ENCODE data around the gene FBXW7.

DNA sequence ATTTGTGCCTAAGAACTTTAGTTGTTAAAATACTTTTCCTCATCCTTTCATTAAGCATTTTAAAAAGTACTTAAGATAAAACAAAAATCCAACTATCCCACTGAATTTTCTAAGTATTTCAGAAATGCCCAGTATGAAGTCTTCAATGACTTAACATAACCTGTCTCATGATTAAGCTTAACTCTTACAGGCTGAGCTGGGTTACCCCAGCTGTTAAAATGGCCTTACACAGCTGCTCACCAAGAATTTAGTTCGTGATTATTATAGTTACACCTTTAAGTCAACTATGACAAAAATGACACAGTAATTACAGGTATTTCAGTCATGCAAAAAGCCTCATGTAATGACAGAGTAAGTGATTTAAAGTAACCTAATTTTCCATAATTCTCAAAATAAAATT is 145.7 kb downstream of the FBXW7 start:
- TF ChIP-seq POLR2AphosphoS5 (IDR thresholded peaks at IDR 0.05; ENCODE audit: low read depth, low read length) = no peak
- TF ChIP-seq, protein P1, sequence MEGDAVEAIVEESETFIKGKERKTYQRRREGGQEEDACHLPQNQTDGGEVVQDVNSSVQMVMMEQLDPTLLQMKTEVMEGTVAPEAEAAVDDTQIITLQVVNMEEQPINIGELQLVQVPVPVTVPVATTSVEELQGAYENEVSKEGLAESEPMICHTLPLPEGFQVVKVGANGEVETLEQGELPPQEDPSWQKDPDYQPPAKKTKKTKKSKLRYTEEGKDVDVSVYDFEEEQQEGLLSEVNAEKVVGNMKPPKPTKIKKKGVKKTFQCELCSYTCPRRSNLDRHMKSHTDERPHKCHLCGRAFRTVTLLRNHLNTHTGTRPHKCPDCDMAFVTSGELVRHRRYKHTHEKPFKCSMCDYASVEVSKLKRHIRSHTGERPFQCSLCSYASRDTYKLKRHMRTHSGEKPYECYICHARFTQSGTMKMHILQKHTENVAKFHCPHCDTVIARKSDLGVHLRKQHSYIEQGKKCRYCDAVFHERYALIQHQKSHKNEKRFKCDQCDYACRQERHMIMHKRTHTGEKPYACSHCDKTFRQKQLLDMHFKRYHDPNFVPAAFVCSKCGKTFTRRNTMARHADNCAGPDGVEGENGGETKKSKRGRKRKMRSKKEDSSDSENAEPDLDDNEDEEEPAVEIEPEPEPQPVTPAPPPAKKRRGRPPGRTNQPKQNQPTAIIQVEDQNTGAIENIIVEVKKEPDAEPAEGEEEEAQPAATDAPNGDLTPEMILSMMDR (IDR thresholded peaks at IDR 0.05; ENCODE audit: control extremely low read depth in 1 of 3, insufficient read depth in 1 of 3, low read depth in 1 of 3, low read length in 3 of 3) = no peak
- no peak for TF ChIP-seq POLR2A (IDR thresholded peaks at IDR 0.05; ENCODE audit: control extremely low read depth in 1 of 2, low read depth in 2 of 2, low read length in 2 of 2)
- TF ChIP-seq RFX5 (IDR thresholded peaks at IDR 0.05; ENCODE audit: borderline replicate concordance, low read depth, low read length) = no peak
- TF ChIP-seq CEBPB (IDR thresholded peaks at IDR 0.05; ENCODE audit: low read depth, low read length) = no peak
- TF ChIP-seq, protein P2, sequence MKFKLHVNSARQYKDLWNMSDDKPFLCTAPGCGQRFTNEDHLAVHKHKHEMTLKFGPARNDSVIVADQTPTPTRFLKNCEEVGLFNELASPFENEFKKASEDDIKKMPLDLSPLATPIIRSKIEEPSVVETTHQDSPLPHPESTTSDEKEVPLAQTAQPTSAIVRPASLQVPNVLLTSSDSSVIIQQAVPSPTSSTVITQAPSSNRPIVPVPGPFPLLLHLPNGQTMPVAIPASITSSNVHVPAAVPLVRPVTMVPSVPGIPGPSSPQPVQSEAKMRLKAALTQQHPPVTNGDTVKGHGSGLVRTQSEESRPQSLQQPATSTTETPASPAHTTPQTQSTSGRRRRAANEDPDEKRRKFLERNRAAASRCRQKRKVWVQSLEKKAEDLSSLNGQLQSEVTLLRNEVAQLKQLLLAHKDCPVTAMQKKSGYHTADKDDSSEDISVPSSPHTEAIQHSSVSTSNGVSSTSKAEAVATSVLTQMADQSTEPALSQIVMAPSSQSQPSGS (IDR thresholded peaks at IDR 0.05; ENCODE audit: low read length) = no peak
- no peak for TF ChIP-seq KDM1A (IDR thresholded peaks at IDR 0.05; ENCODE audit: borderline replicate concordance, low read length)
- no peak for TF ChIP-seq FOSL1 (IDR thresholded peaks at IDR 0.05; ENCODE audit: insufficient read depth, low read depth, low read length)
